ENCODE data around the gene ANKZF1.

ANKZF1 gene

DNA sequence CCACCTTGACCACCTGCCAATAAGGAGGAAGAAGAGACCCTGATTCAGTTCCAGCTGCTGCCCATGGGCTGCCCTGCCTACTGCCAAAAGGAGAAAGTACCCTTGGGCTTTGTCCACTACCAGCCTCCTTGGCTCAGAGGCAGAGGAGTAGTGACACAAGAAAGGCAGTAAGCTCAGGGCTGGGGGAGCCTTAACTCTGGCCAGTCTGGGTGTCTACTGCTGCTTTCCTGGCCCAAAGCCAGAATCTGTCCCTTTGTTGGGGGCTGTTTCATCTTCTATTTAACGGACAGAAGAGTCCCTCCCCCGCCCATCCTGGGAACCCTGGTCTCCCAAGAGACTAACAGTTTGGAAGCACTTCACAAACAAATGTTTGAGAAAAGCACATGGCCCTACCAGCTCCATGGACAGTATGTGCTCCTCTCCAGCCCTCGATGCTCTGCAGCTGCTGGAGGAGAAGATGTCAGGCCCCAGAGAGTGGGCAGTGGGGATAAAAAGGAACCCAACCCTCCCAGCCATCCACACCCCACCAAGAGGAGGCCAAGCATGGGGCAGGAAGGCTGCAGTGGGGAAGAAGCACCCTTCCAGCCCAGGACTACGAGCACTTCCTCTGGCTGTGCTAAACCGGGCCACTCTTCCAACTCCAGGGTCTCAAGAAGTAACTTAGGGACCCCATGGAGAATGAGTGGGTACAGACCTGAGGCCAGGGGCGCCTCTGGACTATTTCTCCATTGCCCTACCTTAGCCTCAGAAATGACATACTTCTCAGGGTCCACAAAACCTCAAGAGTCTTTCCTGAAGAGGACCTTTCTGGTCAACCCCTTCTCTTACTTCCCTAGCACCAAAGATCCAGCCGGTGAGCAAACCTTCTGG is 1.3 kb upstream of the ANKZF1 start:
- DNase-seq (ENCODE audit: low read depth) = no peak

- DNase-seq (ENCODE audit: low read depth) = no peak
Measured at GRCh38 chr2:219228911-219229304, 698 bp upstream of the ANKZF1 start.

- DNase-seq (ENCODE audit: low read depth) = no peak
Measured at GRCh38 chr2:219230059-219230540, 494 bp downstream of the ANKZF1 start.

- no peak for DNase-seq (ENCODE audit: low read depth)
Measured at GRCh38 chr2:219234331-219234730, 4.7 kb downstream of the ANKZF1 start.

GRCh38 chr2:219243291-219243761 is 13.7 kb downstream of the ANKZF1 start:
- DNase-seq (ENCODE audit: low read depth) = no peak

DNA sequence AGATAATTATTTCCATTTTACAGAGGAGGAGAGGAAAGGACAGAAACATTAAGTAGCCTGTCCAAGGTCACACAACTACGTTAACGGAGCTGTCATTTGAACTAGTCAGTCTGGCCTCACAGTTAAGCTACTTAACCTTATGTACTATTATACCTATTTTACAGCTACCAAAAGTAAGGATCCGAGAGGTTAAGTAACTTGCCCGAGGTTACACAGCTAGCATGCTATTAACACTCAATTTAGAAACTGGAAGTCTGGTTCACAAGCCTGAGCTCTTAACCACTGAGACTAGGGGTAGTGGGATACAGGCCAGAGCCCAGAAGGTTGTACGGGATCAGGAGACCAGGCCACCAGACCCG is 15.2 kb downstream of the ANKZF1 start:
- no peak for DNase-seq (ENCODE audit: low read depth)

GRCh38 chr2:219245148-219245898 is 15.7 kb downstream of the ANKZF1 start, which contains the start of the genes GLB1L and STK16:
TSS of gene GLB1L (minus strand) at chr2:219245444. CDS start at chr2:219243573, 1,871 bp downstream.
TSS of gene STK16 (plus strand) at chr2:219245479. CDS start at chr2:219246000, 521 bp downstream.
- peak; percentile 94 for DNase-seq (ENCODE audit: low read depth)

- DNase-seq (ENCODE audit: low read depth) = no peak
Measured at GRCh38 chr2:219245899-219246230, 16.3 kb downstream of the ANKZF1 start.

DNA sequence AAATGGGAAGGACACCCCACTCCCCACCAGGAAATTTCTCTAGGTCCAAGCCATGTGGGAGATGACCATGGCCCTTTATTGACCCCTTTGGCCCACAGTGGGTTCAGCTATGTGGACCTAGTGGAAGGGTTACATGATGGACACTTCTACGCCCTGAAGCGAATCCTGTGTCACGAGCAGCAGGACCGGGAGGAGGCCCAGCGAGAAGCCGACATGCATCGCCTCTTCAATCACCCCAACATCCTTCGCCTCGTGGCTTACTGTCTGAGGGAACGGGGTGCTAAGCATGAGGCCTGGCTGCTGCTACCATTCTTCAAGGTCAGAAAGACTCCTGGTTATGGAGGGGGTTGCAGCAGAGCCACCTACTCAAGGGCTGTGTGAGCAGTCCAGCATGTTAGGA is 17.0 kb downstream of the ANKZF1 start:
- no peak for DNase-seq (ENCODE audit: low read depth)

DNA sequence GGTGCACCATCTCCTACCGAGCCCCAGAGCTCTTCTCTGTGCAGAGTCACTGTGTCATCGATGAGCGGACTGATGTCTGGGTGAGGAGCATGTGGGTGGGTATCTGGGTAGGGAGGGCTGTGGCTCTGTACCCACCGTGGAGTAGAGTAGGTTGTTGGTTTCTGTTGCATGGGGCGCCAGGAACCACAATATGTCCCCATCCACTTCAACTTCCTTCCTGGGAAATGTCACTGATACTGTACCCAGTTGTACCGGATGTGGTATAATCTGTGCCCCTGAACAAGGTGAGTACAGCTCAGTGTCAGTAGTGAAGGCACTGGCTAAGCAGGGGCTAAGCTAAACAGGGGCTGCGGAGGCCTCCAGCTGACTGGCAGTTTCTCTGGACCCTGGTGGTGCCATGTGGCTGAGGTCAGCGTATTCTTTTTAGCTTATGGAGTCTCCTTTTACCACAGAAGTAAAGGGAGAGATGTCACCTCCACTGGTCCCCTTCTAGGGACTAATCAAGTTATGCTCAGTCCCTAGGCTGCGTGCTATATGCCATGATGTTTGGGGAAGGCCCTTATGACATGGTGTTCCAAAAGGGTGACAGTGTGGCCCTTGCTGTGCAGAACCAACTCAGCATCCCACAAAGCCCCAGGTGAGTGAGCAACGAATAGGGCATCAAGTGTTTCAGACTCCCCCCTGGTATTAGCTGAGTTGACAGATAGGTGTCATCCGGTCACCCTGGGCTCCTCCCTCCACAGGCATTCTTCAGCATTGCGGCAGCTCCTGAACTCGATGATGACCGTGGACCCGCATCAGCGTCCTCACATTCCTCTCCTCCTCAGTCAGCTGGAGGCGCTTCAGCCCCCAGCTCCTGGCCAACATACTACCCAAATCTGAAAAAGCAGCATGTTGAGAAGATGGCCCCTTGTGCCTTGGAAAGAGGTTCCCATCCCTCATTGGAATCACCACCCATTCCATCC is 18.4 kb downstream of the ANKZF1 start:
- no peak for DNase-seq (ENCODE audit: low read depth)

- DNase-seq (ENCODE audit: low read depth) = no peak
Measured at GRCh38 chr2:219248845-219249202, 19.2 kb downstream of the ANKZF1 start.

GRCh38 chr2:219249203-219249980 is 19.8 kb downstream of the ANKZF1 start:
- DNase-seq (ENCODE audit: low read depth) = no peak

GRCh38 chr2:219250049-219250781 is 20.6 kb downstream of the ANKZF1 start:
- DNase-seq (ENCODE audit: low read depth) = no peak

DNA sequence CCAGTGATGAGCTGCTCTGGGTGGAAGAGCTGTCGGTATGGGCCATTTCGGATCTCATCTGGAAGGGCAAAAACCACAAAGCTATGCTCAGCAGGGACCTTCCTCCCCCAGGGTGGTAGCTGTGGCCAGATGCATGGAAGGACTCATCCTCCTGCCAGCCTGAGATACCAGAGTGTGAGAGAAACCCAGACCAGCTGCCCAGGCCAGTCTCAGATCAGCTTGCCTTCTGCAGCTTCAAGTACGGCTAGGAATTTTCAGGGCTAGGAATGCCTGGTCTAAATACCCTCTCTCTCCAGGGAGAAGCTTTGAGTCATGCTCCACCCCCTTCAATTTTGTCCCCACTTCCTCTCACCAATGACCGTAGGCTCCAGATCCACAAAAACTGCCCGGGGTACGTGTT is 22.1 kb downstream of the ANKZF1 start:
- no peak for DNase-seq (ENCODE audit: low read depth)

DNA sequence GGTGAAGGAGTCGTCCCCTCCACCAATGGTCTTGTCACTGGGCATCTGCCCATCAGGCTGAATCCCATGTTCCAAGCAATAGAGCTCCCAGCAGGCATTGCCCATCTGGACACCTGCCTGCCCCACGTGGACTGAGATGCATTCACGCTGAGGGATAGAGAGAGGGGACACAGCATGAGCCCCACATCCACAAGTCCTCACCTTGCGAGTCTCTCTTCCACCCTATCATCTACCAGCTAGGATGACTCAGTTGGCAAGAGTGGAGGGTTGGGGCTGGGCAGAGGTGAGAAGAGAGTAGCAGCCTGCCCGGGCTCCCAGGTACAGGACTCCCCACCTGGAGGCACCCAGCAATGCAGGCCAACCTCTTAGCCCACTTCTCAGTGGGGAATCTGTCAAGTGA is 22.5 kb downstream of the ANKZF1 start:
- DNase-seq (ENCODE audit: low read depth) = no peak

DNA sequence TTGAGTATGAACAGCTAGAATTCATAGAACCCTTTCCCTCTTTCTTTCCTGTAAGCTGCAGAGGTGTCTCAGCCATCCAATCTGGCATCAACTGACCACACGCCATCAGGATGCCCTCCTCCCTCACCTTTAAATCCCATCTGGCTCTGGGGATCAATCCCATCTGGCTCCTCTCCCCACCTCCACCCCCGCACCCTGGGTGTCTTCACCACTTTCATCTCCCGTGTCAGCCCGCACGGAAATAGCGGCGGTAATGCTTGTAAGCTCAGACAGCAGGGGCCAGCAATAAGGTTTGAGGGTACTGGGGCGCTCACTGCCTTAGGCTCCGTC is 22.9 kb downstream of the ANKZF1 start:
- DNase-seq (ENCODE audit: low read depth) = no peak

GRCh38 chr2:219252900-219253752 is 23.5 kb downstream of the ANKZF1 start, which contains the start of gene TUBA4B:
TSS of gene TUBA4B (plus strand) at chr2:219253243. CDS start at chr2:219253408, 165 bp downstream.
- DNase-seq (ENCODE audit: low read depth) = no peak

DNA sequence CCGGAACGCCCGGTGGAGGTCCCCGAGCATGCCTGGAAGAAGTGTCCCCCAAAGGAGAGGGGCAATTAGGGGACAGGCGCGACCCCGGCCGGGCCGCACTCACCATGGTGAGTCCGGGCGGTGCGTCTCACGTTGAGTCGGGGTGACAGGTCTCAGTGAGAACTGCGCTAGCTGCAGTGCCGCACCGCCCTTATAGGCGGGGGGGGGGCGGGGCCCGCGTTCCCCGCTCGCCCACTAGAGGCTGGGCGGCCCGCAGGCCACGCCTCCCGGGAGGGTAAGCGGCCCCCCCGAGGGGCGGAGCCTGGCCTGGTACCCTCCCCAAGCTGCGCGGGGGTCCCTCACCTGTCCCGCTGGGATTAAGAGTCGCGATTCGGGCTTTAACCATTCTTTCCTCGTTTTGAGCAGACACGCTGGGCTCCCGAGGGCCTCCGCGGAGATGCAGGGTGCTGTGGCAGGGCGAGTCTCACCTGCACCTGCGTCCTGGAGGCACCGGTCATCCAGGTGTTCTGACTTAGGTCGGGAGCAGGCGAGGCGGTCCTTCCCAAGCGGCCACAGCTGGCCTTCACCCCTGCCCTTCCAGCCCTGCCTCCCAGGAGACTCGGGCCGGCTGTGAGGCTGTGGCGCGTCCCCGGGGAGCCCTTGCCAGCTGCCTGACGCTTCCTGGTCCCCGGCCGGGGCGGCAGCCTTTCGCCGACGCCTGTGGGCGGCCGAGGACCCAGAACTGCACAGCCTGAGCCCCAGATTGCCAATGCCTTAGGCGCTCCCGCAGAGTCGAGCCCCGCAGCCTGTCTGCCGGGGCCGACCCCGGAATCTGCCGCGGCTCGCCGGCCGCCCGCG is 24.4 kb downstream of the ANKZF1 start, which contains the start of gene TUBA4A:
Gene TUBA4A, minus strand, starts transcription at position 166 of the 837 bp plus-strand sequence. Its CDS starts 60 bp downstream, at position 106.
- no peak for DNase-seq (ENCODE audit: low read depth)

Measured in CMK (cell line).